Stimulated activated CD8-positive, alpha-beta memory T cell treated with anti-CD3 and anti-CD28 coated beads, Interleukin-12 subunit alpha, Interleukin-12 subunit beta, amount 100 ng/mL, for 24 hours (primary cell): ENCODE measurements around the gene ATP2A3.

Experiments
- DNase-seq: peaks from one replicate; pipeline ENCODE4 v3.0.0-alpha.2; 2020; ENCODE audit errors: extremely low read depth

ATP2A3 gene

GRCh38 chr17:3928406-3928805, 35.8 kb downstream of the ATP2A3 start:
- DNase-seq: no peak

GRCh38 chr17:3927628-3928340, 36.5 kb downstream of the ATP2A3 start:
- DNase-seq: no peak

- no peak for DNase-seq
These were observed 37.2 kb downstream of the ATP2A3 start for GRCh38 chr17:3926860-3927627.

GRCh38 chr17:3925684-3926485, 38.4 kb downstream of the ATP2A3 start:
- DNase-seq: no peak

GRCh38 chr17:3924512-3925350, 39.5 kb downstream of the ATP2A3 start:
- no peak for DNase-seq

GRCh38 chr17:3923466-3924190, 40.6 kb downstream of the ATP2A3 start:
- DNase-seq: no peak

GRCh38 chr17:3922765-3923164, 41.5 kb downstream of the ATP2A3 start:
- DNase-seq: no peak

GRCh38 chr17:3921502-3922319, 42.5 kb downstream of the ATP2A3 start:
- no peak for DNase-seq

GRCh38 chr17:3921006-3921405, 43.2 kb downstream of the ATP2A3 start:
- DNase-seq: no peak

GRCh38 chr17:3919123-3919624, 45.1 kb downstream of the ATP2A3 start:
- no peak for DNase-seq

GRCh38 chr17:3918372-3919122, 45.7 kb downstream of the ATP2A3 start:
- no peak for DNase-seq

GRCh38 chr17:3917391-3917931, 46.8 kb downstream of the ATP2A3 start:
- DNase-seq: no peak

- DNase-seq: no peak
These were observed 47.4 kb downstream of the ATP2A3 start for GRCh38 chr17:3916825-3917224.

GRCh38 chr17:3915995-3916696, 48.1 kb downstream of the ATP2A3 start, which contains the start of gene P2RX1:
Gene P2RX1 (minus strand): TSS chr17:3916465. CDS start chr17:3916225, 240 bp downstream.
- no peak for DNase-seq

- no peak for DNase-seq
These were observed 48.6 kb downstream of the ATP2A3 start for GRCh38 chr17:3915581-3915994.

GRCh38 chr17:3914312-3914670, 49.9 kb downstream of the ATP2A3 start:
- no peak for DNase-seq

GRCh38 chr17:3913531-3914311, 50.5 kb downstream of the ATP2A3 start:
- peak; percentile 52 for DNase-seq
